Stimulated activated naive B cell treated with anti-CD40 and anti-IgM and Interleukin-4, amounts not matched to agents 10 μg/mL and 1 μg/mL and 100 μg/mL, for 72 hours (primary cell): ENCODE data around the gene DISC1.
"Not testable (repeated sequence)": the region's sequence is repeated elsewhere in the genome, so short reads cannot be mapped to it uniquely, and the experiment has no call there.

ENCODE experiments used
- ATAC-seq, 2 donors: fragments of 150-1000 bp; cut with Tn5 transposase; replicated peaks; 2 replicates each; pipeline ENCODE4 v1.10.0; 2021; ENCODE audit warnings: moderate library complexity in 1 of 2
- DNase-seq: peaks from one replicate; pipeline ENCODE4 v3.0.0; 2021
- H3K27ac Mint-ChIP-seq: one replicate; pipeline ENCODE4 v1.8.0; 2022; ENCODE audit warnings: mild to moderate bottlenecking, mixed read lengths
- H3K27me3 Mint-ChIP-seq, 2 donors: one replicate each; pipeline ENCODE4 v1.8.0; 2022; ENCODE audit warnings: mixed read lengths in 2 of 2
- H3K36me3 Mint-ChIP-seq, 2 donors: one replicate each; pipeline ENCODE4 v1.8.0; 2022; ENCODE audit warnings: mixed read lengths in 2 of 2, mild to moderate bottlenecking in 1 of 2
- H3K4me1 Mint-ChIP-seq, 2 donors: one replicate each; pipeline ENCODE4 v1.8.0; 2022; ENCODE audit warnings: mixed read lengths in 2 of 2, mild to moderate bottlenecking in 1 of 2
- H3K4me3 Mint-ChIP-seq, 2 donors: one replicate each; pipeline ENCODE4 v1.8.0; 2022; ENCODE audit warnings: mild to moderate bottlenecking in 2 of 2, mixed read lengths in 2 of 2, moderate library complexity in 1 of 2
- H3K9me3 Mint-ChIP-seq, 2 donors: one replicate each; pipeline ENCODE4 v1.8.0; 2022; ENCODE audit warnings: mixed read lengths in 2 of 2, mild to moderate bottlenecking in 1 of 2

DISC1 gene

DNA sequence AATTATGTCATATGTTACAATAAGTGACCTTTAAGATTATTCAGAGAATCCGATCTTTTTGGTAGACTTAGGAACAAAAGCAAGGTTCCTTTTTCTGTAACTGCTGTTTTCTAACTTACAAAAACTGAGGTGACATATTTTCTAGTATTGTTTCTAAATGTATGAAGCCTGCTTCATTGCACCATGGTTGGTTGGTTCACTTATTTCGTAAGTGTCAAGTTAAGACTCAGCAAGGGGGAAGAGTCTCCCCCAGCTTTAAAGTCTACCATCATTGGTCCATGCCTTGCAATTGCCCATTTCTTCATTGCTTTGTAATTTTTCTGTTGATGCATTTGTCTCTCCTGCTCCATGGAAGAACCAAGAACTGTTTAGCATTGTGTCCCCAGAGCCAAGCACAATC is 136.9 kb downstream of the DISC1 start:
- Mint-ChIP-seq H3K9me3 (no peaks in the 10 kb centered on the region), H3K4me3 (no peak overlapping the region), H3K4me1 (no peaks in the 10 kb centered on the region), H3K27me3 (no peaks in the 10 kb centered on the region), H3K27ac (no peak overlapping the region), H3K36me3 (no peaks in the 10 kb centered on the region)
- ATAC-seq (no peak), DNase-seq (no peak)

DNA sequence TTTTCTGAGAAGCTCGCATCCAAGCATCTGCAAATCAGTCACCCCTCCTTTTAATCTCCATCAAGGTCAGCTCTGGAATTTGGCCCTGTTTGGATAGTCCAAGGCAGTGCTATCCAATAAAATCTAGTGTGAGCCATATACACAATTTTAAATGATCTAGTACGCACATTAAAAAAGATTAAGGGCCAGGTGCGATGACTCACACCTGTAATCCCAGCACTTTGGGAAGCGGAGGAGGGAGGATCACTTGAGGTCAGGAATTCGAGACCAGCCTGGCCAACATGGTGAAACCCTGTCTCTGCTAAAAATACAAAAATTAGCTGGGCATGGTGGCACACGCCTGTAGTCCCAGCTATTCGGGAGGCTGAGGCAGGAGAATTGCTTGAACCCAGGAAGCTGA is 139.2 kb downstream of the DISC1 start:
- DNase-seq, H3K4me3 Mint-ChIP-seq, H3K27me3 Mint-ChIP-seq, H3K36me3 Mint-ChIP-seq, H3K27ac Mint-ChIP-seq, ATAC-seq, H3K9me3 Mint-ChIP-seq, H3K4me1 Mint-ChIP-seq: not testable (repeated sequence)

DNA sequence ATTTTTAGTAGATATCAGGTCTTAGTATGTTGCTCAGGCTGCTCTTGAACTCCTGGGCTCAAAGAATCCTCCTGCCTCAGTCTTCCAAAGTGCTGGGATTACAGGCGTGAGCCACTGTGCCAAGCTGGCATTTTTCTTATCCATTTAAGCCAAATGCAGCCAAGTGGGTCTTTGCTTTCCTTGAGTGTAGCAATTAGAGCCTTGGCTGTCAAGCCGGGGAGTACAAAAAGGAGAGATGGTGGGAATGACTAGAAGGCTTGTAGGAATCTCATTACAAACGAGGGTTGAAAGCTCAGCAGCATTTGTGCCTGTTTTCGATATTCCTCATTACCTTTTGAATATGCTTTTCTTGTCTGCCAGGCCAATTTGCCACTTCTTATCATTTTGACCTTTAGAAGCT is 140.9 kb downstream of the DISC1 start:
- Mint-ChIP-seq H3K9me3 (no peaks in the 10 kb centered on the region), H3K4me1 (no peaks in the 10 kb centered on the region)
- no peak for DNase-seq

DNA sequence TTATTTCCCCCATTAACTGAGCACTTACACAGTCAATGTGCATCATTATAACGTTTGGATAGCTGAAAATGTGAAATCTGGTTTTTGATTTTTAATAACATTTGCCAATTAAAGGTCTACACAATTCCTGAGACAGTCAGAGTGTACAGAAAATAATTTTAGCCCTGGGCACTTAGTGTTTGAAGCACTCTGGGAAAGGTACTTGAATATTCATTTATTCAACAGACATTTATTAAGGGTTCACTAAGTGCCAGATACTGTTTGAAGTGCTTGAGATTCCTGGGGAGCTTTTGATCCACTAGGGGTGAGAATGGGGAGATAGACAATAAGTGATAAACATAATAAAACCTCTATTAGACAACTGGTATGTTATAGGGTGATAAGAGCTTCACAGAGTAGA is 141.8 kb downstream of the DISC1 start:
- no peaks in the 10 kb centered on the region for H3K4me1 Mint-ChIP-seq
- DNase-seq (no peak), ATAC-seq (no peak)
- H3K27me3 Mint-ChIP-seq: no peaks in the 10 kb centered on the region
- no peak overlapping the region for H3K27ac Mint-ChIP-seq
- H3K36me3 Mint-ChIP-seq: peaks cover 6 to 9% of the 10 kb centered on the region in 2 donors
- H3K9me3 Mint-ChIP-seq: no peaks in the 10 kb centered on the region
- no peak overlapping the region for H3K4me3 Mint-ChIP-seq

More for the DNA sequence above, 140.9 kb downstream of the DISC1 start:
- Mint-ChIP-seq H3K27ac (no peak overlapping the region), H3K4me3 (no peak overlapping the region), H3K27me3 (no peaks in the 10 kb centered on the region), H3K36me3 (peaks cover 6 to 9% of the 10 kb centered on the region in 2 donors)
- no peak for ATAC-seq

DNA sequence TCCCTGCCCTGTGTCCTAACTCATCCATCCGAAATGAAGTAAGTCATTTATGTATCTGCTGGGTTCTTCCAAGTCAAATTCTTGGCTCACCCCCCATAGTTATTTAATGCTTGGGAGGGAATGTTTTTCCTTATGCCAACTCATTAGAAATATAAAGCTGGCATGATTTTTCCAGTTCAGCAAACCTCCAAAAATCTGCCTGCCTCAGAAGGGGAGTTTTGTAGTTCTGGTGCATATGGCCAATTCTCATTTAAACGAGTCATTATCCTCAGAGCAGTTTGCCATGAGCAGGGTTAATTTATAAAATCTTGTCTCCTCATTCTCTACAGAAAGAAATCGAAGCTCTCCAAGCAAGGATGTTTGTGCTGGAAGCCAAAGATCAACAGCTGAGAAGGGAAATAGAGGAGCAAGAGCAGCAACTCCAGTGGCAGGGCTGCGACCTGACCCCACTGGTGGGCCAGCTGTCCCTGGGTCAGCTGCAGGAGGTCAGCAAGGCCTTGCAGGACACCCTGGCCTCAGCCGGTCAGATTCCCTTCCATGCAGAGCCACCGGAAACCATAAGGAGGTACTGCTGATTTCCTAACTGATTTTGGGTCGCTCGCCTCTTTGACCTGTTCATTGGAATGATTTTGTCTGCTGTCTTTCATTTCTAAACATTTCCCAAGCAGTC is 144.1 kb downstream of the DISC1 start:
- Mint-ChIP-seq H3K27me3 (no peaks in the 10 kb centered on the region), H3K27ac (no peak overlapping the region), H3K9me3 (peaks cover 0 to 2% of the 10 kb centered on the region in 2 donors), H3K4me3 (no peak overlapping the region), H3K36me3 (peaks cover 10 to 12% of the 10 kb centered on the region in 2 donors), H3K4me1 (no peaks in the 10 kb centered on the region)
- DNase-seq (no peak), ATAC-seq (no peak)

DNA sequence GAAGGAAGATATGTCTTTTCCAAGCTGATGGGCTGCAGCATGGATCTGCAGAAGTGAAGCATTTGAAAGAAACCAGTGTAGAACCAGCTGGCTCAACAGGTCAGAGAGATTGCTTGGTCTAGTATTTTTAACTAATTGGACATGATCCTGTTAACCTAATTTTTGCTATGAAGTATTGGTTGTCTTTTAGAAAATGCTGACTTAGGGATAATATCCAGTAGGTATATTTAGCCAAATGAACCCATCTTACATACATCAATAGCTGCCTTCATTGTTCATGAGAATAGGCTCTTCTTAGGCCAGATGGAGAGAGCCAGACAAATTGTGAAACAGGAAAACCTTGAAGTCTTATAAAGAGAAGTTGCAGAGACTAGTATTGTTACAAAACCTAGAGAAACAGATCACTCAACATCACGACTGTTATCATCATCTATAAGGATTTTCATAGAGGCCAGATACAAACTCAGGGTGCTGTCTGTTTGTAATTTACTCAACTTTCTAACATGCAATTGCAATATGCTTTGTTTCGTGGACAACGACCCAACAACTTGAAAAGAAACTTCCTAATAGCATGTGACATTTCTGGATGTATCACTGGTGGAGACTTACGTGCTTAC is 148.2 kb downstream of the DISC1 start:
- Mint-ChIP-seq H3K36me3 (peaks cover 8 to 12% of the 10 kb centered on the region in 2 donors), H3K4me3 (no peak overlapping the region), H3K27ac (no peak overlapping the region), H3K4me1 (peaks cover 5 to 9% of the 10 kb centered on the region in 2 donors), H3K9me3 (peaks cover 0 to 2% of the 10 kb centered on the region in 2 donors), H3K27me3 (no peaks in the 10 kb centered on the region)
- DNase-seq (no peak), ATAC-seq (no peak)

DNA sequence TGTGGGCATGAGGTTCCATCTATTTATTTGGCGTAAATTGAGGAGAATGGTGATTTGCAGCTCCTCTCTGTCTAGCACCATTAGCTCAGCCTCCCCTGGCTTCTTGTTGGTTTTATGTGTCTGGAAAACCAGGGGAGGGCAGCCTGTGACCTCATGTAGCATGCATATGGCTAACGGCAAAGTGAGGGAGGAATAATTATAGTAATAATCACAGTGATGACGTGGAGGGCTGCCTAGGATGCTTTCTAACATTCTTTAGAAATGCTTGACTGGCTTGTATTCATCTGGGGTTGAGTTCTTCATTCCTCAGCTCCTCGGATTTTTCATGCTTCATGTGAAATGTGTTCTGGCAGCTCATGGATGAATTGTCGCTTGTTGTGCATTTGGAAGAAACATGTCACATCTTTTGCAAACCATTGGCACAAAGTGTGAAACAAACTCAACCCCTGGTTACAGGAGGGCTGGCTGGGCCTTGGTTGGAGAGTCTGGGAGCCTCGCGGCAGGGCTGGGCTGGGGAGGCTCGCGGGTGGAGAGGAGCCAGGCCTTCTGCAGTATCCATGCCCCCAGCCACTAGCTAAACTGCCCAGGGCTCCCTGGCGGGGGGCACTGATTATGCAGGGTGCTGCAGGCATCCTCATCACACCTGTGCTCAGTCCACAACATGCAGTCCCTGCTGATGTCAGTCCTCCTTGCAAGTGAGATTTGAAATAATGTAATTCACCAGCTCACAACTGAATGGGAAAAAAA is 149.6 kb downstream of the DISC1 start:
- H3K27ac Mint-ChIP-seq: no peak overlapping the region
- DNase-seq (no peak), ATAC-seq (no peak)
- H3K4me3 Mint-ChIP-seq: no peak overlapping the region
- peaks cover 5 to 9% of the 10 kb centered on the region in 2 donors for H3K4me1 Mint-ChIP-seq
- H3K9me3 Mint-ChIP-seq: peaks cover 0 to 2% of the 10 kb centered on the region in 2 donors
- peaks cover 5 to 8% of the 10 kb centered on the region in 2 donors for H3K36me3 Mint-ChIP-seq
- no peaks in the 10 kb centered on the region for H3K27me3 Mint-ChIP-seq

DNA sequence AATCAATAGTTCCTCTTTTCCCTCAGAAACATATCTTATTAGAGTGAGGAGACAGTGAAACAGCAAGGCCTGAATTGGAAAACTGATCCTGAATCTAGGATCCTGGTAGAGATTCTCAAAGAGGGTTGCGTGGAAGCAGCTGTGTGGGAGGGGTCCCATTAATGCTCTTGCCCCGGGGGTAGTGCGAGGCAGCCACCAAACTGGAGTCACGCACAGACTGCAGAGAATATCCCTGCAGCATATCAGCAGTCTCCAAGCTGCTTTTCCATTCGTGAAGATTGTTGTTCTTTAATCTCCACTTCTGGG is 150.1 kb downstream of the DISC1 start:
- Mint-ChIP-seq H3K9me3 (peaks cover 0 to 2% of the 10 kb centered on the region in 2 donors), H3K36me3 (peaks cover 4 to 6% of the 10 kb centered on the region in 2 donors), H3K27me3 (no peaks in the 10 kb centered on the region), H3K4me3 (no peak overlapping the region), H3K4me1 (peaks cover 7 to 12% of the 10 kb centered on the region in 2 donors), H3K27ac (no peak overlapping the region)
- ATAC-seq (no peak), DNase-seq (no peak)

DNA sequence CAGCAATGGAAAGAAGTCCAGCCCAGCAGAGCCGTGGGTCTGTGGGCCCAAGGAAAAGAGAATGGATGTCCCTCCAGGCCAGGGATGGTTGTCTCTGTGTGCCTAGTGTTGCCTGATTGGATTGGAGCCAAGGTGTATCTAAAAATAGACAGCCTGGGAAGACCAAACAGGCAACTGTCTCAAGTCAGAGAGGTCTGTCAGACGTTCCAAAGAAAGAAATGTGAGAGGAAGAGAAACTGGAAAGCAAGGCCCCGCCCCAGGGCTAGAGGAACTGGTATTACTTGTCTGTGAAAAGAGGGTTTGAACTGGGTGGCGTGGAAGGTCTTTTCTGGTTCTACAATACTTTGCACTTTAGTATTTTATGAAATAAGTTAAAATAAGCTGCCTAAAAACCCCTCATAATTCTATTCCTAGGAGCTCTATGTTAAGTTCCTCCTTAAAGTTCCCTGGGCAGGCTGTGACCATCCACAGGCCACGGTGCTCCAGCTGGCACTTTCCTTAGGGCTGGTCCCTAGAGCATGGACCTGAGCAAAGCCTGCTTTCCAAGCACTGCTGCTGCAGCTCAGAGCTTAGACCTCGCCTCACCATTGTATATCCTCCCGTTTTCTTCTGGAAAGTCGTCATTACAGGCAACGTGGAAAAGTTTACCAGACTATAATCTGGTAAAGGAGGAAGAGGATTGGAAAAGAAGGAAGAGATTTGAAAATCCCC is 151.6 kb downstream of the DISC1 start:
- no peak overlapping the region for H3K27ac Mint-ChIP-seq
- H3K9me3 Mint-ChIP-seq: peaks cover 0 to 2% of the 10 kb centered on the region in 2 donors
- H3K27me3 Mint-ChIP-seq: no peaks in the 10 kb centered on the region
- ATAC-seq (no peak), DNase-seq (no peak)
- no peak overlapping the region for H3K4me3 Mint-ChIP-seq
- peaks cover 8 to 14% of the 10 kb centered on the region in 2 donors for H3K4me1 Mint-ChIP-seq
- H3K36me3 Mint-ChIP-seq: peaks cover 3 to 4% of the 10 kb centered on the region in 2 donors

DNA sequence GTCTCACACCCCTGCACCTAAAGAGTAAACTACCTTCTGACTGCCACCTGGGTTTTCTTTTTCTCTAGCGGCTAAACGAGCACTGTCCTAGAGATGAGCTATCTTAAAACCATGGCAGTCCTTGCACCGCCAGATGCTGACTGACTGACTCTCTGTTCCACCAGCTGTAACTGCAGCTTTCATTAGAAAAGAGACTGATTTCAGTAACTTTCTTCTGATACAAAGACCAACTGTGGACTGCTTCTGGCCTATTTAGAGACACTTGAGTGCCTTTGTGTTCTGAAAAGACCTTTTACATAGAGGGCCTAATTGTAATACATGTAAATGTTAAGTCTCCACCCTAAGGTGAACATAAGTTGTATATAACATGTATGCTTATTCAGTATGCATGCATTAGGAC is 152.5 kb downstream of the DISC1 start:
- Mint-ChIP-seq H3K4me1 (peaks cover 8 to 14% of the 10 kb centered on the region in 2 donors), H3K9me3 (peaks cover 0 to 2% of the 10 kb centered on the region in 2 donors), H3K27ac (no peak overlapping the region), H3K4me3 (no peak overlapping the region), H3K27me3 (no peaks in the 10 kb centered on the region), H3K36me3 (peaks cover 3% of the 10 kb centered on the region in 2 donors)
- DNase-seq (no peak), ATAC-seq (no peak)

DNA sequence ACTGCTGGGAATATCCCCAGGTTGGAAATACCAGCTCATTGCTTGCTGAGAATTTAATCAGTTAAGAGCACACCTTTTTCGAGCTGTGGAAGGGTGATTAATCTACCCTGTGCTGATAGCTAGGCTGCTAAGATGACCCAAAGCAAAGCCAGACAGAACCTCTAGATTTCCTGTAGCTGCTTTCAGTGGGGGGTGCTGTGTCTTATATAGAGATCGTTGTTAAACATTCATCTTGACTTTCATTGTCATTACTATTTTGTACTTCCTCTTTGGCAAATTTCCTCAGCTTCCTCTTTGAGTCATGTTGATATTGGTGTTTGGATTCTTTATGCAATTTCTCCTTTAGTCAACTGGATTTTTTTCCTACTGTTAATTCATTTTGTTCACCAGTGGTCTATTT is 155.3 kb downstream of the DISC1 start:
- H3K27me3 Mint-ChIP-seq: no peaks in the 10 kb centered on the region
- ATAC-seq (peak; percentile 49 to 57), DNase-seq (no peak)
- H3K4me1 Mint-ChIP-seq: peaks cover 8 to 14% of the 10 kb centered on the region in 2 donors
- H3K4me3 Mint-ChIP-seq: no peak overlapping the region
- no peaks in the 10 kb centered on the region for H3K9me3 Mint-ChIP-seq
- H3K36me3 Mint-ChIP-seq: no peaks in the 10 kb centered on the region
- no peak overlapping the region for H3K27ac Mint-ChIP-seq

DNA sequence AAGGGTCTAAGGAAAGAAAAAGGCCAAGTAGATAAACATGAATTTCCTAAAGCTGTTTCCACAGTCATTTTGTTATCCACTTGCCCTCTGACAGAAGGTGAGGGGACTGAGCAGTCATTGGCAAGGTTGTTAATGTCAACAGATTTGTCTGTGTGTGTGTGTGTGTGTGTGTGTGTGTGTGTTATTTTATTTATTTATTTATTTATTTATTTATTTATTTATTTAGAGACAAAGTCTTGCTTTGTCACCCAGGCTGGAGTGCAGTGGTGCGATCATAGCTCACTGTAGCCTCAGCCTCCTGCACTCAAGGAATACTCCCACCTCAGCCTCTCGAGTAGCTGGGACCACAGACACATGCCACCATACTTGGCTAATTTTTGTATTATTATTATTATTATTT is 158.5 kb downstream of the DISC1 start:
- H3K27ac Mint-ChIP-seq, H3K9me3 Mint-ChIP-seq, H3K4me3 Mint-ChIP-seq, ATAC-seq, H3K36me3 Mint-ChIP-seq, DNase-seq, H3K4me1 Mint-ChIP-seq, H3K27me3 Mint-ChIP-seq: not testable (repeated sequence)

DNA sequence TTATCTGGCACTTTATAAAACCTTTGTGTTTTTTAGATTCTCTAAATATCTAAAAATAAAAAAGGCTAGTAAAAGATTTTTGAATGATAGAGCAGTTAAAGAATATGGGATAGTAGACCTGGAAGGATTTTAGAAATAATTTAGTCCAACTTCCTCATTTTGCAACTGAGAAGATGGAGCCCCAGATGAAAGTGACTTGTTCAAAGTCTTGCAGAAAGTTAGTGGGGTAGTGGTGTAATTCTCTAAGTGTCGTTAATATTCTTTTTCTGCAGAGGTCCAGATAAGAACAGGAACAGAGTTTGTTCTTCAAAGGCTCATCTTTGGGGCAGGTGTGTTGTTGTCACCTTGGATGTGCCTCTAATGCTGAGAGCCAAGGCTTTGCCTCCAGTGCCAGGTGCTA is 159.5 kb downstream of the DISC1 start:
- no peaks in the 10 kb centered on the region for H3K27me3 Mint-ChIP-seq
- H3K27ac Mint-ChIP-seq: no peak overlapping the region
- no peak overlapping the region for H3K4me3 Mint-ChIP-seq
- no peaks in the 10 kb centered on the region for H3K36me3 Mint-ChIP-seq
- H3K9me3 Mint-ChIP-seq: peaks cover 0 to 1% of the 10 kb centered on the region in 2 donors
- H3K4me1 Mint-ChIP-seq: peaks cover 3 to 6% of the 10 kb centered on the region in 2 donors
- ATAC-seq (no peak), DNase-seq (no peak)

DNA sequence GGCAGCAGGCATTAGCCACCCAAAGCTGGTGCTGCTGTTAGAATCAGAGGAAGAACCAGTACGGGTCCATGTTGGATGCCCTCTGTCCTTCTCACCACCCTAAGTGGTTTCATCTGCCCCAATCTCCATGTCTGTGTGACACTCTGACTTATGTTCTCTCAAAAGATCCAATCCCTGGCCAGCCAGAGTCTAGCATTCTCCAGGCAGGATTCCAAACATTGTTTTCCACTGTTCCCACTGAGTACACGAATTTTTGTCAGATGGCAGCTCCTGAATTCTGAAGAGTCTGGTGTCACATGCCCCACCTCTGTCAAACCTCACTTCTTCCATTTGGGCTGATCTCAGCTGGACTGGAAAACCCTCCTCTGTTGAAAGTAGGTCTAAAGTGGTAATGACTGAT is 166.0 kb downstream of the DISC1 start:
- peaks cover 0 to 1% of the 10 kb centered on the region in 2 donors for H3K9me3 Mint-ChIP-seq
- H3K27me3 Mint-ChIP-seq: no peaks in the 10 kb centered on the region
- no peak for DNase-seq
- no peak overlapping the region for H3K4me3 Mint-ChIP-seq
- H3K36me3 Mint-ChIP-seq: no peaks in the 10 kb centered on the region
- H3K4me1 Mint-ChIP-seq: no peaks in the 10 kb centered on the region
- no peak overlapping the region for H3K27ac Mint-ChIP-seq
- ATAC-seq: no peak
